Endothelial cell of umbilical vein (primary cell): ENCODE data around the gene RTN4R. TPM values are rescaled to one million over a fixed set of nuclear protein-coding genes. Genes with fewer than 3 reads are reported as not detected.

Experiments
- BruUV-seq: library from RNA; stranded (reverse); fragments of 400-500 nt; replicated peaks from 2 replicates; lab custom pipeline; 2021; lab: Mats Ljungman, UMichigan
- CTCF ChIA-PET: fragments of 300-600, 350-600 bp; sonication (Branson Sonifier 250); formaldehyde crosslinking; loops from one replicate; lab custom pipeline; 2021; ENCODE audit warnings: antibody characterized with exemption, inconsistent platforms; lab: Charles Lee
- POLR2A ChIA-PET: fragments of 300-600, 350-600 bp; sonication (Branson Sonifier 250); formaldehyde crosslinking; loops from one replicate; lab custom pipeline; 2021; ENCODE audit warnings: antibody characterized with exemption, inconsistent platforms; lab: Charles Lee
- DNase-seq: peaks from one replicate; pipeline ENCODE4 v3.0.0-alpha.2; 2011; ENCODE audit warnings: low read depth, low spot score
- FAIRE-seq: peaks from 2 replicates; lab custom pipeline; 2011; peaks lifted over from hg19 to GRCh38; lab: Jason Lieb, UNC
- H2AFZ ChIP-seq: 2 replicates; pipeline ENCODE4 v1.6.0; 2012; ENCODE audit warnings: low read depth, low read length, control low read depth, inconsistent platforms
- H3K27ac ChIP-seq: 2 replicates; pipeline ENCODE4 v1.5.1; 2011; ENCODE audit warnings: low read depth, mild to moderate bottlenecking, control low read depth, low read length, moderate library complexity; ENCODE audit not compliant: insufficient read depth
- H3K27me3 ChIP-seq, 2 experiments: 2 replicates each; pipeline versions ENCODE4 v1.6.0 to v1.6.1; 2011; ENCODE audit warnings: low read length in 2 of 2, mixed read lengths in 1 of 2; ENCODE audit not compliant: control insufficient read depth in 2 of 2, insufficient read depth in 2 of 2
- H3K36me3 ChIP-seq, 2 experiments: 2 replicates in 1 of 2; 3 replicates in 1 of 2; pipeline ENCODE4 v1.5.1; 2011; ENCODE audit warnings: low read length in 2 of 2, mild to moderate bottlenecking in 1 of 2, moderate library complexity in 1 of 2; ENCODE audit not compliant: control insufficient read depth in 2 of 2, insufficient read depth in 2 of 2; ENCODE audit errors: extremely low read depth in 1 of 2
- H3K4me1 ChIP-seq: 3 replicates; pipeline ENCODE4 v1.5.1; 2011; ENCODE audit warnings: mild to moderate bottlenecking, low read length; ENCODE audit not compliant: control insufficient read depth, insufficient read depth; ENCODE audit errors: extremely low read depth
- H3K4me2 ChIP-seq: 2 replicates; pipeline ENCODE4 v1.6.1; 2011; ENCODE audit warnings: low read length, control low read depth, mixed read lengths; ENCODE audit not compliant: insufficient read depth
- H3K4me3 ChIP-seq, 3 experiments: fragments of 200-600 bp in 1 of 3; sonication (generic), shearing (Covaris generic) in 1 of 3; replicated peaks in 1 of 3; 2 replicates each; pipeline ENCODE4 v1.5.1; 2011 to 2016; ENCODE audit warnings: control low read depth in 3 of 3, low read length in 3 of 3, mild to moderate bottlenecking in 2 of 3, inconsistent platforms in 1 of 3, low read depth in 1 of 3, moderate library complexity in 1 of 3; ENCODE audit not compliant: insufficient read depth in 1 of 3
- H3K79me2 ChIP-seq: 2 replicates; pipeline ENCODE4 v1.6.0; 2012; ENCODE audit warnings: low read length, inconsistent platforms; ENCODE audit not compliant: control insufficient read depth, insufficient read depth
- H3K9ac ChIP-seq: replicated peaks from 2 replicates; pipeline ENCODE3; 2011; ENCODE audit warnings: low read length, control low read depth; ENCODE audit not compliant: insufficient read depth; ENCODE audit errors: extremely low read depth
- H3K9me1 ChIP-seq: replicated peaks from 3 replicates; pipeline ENCODE4 v1.6.0; 2011; ENCODE audit warnings: mild to moderate bottlenecking, low read length; ENCODE audit not compliant: control insufficient read depth, insufficient read depth; ENCODE audit errors: extremely low read depth
- H3K9me3 ChIP-seq: replicated peaks from 2 replicates; pipeline ENCODE4 v1.5.1; 2012; ENCODE audit warnings: low read length, inconsistent platforms; ENCODE audit not compliant: control insufficient read depth, insufficient read depth
- H4K20me1 ChIP-seq: replicated peaks from 2 replicates; pipeline ENCODE3; 2011; ENCODE audit warnings: mild to moderate bottlenecking, low read length; ENCODE audit not compliant: control insufficient read depth, insufficient read depth; ENCODE audit errors: extremely low read depth
- FOS ChIP-seq: IDR thresholded peaks from 2 replicates; pipeline ENCODE4 v1.6.1; 2011; ENCODE audit warnings: mild to moderate bottlenecking, low read length, moderate library complexity, borderline replicate concordance; ENCODE audit not compliant: insufficient read depth
- GATA2 ChIP-seq: IDR thresholded peaks from 2 replicates; pipeline ENCODE4 v1.7.0; 2011; ENCODE audit warnings: low read depth, mild to moderate bottlenecking, moderate library complexity, mixed read lengths, low read length; ENCODE audit not compliant: insufficient read length, insufficient read depth
- JUN ChIP-seq: IDR thresholded peaks from 2 replicates; pipeline ENCODE4 v1.6.1; 2011; ENCODE audit warnings: borderline replicate concordance, low read depth; ENCODE audit not compliant: insufficient read length, insufficient read depth
- POLR2A ChIP-seq: IDR thresholded peaks from 2 replicates; pipeline ENCODE4 v1.6.1; 2012; ENCODE audit warnings: low read depth, mild to moderate bottlenecking, control low read depth, low read length
- dilution Hi-C: fragments of 300-500 bp; cut with MboI; formaldehyde crosslinking; loops from one replicate; pipeline ENCODE4 v1.15.0; 2019; ENCODE audit warnings: low sequenced_read_pairs; ENCODE audit not compliant: extremely low pct_ligation_motif_present
- intact Hi-C: fragments of 100-400 bp; cut with micrococcal nuclease; formaldehyde crosslinking; loops from one replicate; pipeline ENCODE4 v1.10.0; 2022
- polyA plus RNA-seq, 4 experiments: library from polyadenylated mRNA; depleted of rRNA in 3 of 4; stranded (reverse) in 3 of 4; unstranded in 1 of 4; fragments of >200 nt; gene quantifications; 2 replicates each; pipeline versions ENCODE4 v1.2.1 to v1.2.3, GENCODE V29; 2011 to 2012; ENCODE audit warnings: missing spikeins in 1 of 4
- total RNA-seq: library from RNA; stranded (reverse); gene quantifications from 2 replicates; pipeline ENCODE4 v1.2.3, GENCODE V29; 2021
- TF ChIP-seq, protein P1 (sequence below), 2 donors: IDR thresholded peaks; 1 replicate in 1 of 2; 2 replicates in 1 of 2; pipeline ENCODE4 v1.5.1; 2011; ENCODE audit warnings: low read length in 2 of 2, mild to moderate bottlenecking in 2 of 2, moderate library complexity in 2 of 2, control low read depth in 1 of 2, inconsistent platforms in 1 of 2, low read depth in 1 of 2; ENCODE audit not compliant: insufficient read depth in 1 of 2; ENCODE audit errors: extremely low read depth in 1 of 2

RTN4R gene
- total and polyA plus RNA-seq, 2 donors (not counting 3 experiments of a cell fraction or from before 2014, with no cell fraction given): 1.2 to 2.2 TPM

DNA sequence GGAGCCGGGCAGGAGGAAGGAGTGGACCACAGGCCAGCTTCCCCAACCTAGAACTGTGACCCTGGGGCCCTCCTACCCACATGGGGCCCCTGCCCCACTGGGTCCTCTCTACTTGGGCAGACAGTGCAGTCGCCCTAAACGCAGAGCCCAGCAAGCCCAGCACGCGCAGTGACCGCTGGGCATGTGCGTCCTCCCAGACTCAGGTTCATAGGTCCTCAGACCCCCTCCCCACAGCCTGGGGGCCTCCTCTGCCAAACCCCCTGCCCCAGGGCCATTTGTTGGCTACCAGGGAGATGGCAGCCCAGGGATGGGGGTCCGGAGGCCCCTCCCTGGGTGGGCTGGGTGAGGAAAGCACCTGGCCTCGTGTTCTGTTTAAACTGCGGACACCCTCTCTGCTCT is 23.9 kb downstream of the RTN4R start:
- dilution Hi-C loops: no loop called here
- Histone ChIP-seq H3K4me2 (no peak overlapping the region), H2AFZ (no peak overlapping the region), H3K4me1 (peaks cover 9% of the 10 kb centered on the region), H3K9me1 (no peaks in the 10 kb centered on the region), H3K4me3 (no peak overlapping the region), H3K9ac (no peak overlapping the region), H4K20me1 (no peaks in the 10 kb centered on the region), H3K27me3 (no peaks in the 10 kb centered on the region), H3K36me3 (no peaks in the 10 kb centered on the region), H3K27ac (no peak overlapping the region), H3K79me2 (no peaks in the 10 kb centered on the region), H3K9me3 (no peaks in the 10 kb centered on the region)
- POLR2A ChIA-PET: no interaction called here
- DNase-seq: no peak
- FAIRE-seq: no peak
- intact Hi-C loops: no loop called here
- no TSS peak for BruUV-seq
- TF ChIP-seq, protein P1, sequence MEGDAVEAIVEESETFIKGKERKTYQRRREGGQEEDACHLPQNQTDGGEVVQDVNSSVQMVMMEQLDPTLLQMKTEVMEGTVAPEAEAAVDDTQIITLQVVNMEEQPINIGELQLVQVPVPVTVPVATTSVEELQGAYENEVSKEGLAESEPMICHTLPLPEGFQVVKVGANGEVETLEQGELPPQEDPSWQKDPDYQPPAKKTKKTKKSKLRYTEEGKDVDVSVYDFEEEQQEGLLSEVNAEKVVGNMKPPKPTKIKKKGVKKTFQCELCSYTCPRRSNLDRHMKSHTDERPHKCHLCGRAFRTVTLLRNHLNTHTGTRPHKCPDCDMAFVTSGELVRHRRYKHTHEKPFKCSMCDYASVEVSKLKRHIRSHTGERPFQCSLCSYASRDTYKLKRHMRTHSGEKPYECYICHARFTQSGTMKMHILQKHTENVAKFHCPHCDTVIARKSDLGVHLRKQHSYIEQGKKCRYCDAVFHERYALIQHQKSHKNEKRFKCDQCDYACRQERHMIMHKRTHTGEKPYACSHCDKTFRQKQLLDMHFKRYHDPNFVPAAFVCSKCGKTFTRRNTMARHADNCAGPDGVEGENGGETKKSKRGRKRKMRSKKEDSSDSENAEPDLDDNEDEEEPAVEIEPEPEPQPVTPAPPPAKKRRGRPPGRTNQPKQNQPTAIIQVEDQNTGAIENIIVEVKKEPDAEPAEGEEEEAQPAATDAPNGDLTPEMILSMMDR (IDR thresholded peaks at IDR 0.05; ENCODE audit: extremely low read depth in 1 of 2, insufficient read depth in 1 of 2, low read depth in 1 of 2, low read length in 2 of 2): no peak
- TF ChIP-seq FOS (no peak), JUN (no peak), POLR2A (no peak), GATA2 (no peak)
- CTCF ChIA-PET: interaction anchor here (1.0 kb wide), 1 partner anchor 87 kb away, joined by 4 read pairs; no protein-coding TSS in a partner anchor
